Measurements from ENCODE around the gene ANKH. TPM values are rescaled to one million over a fixed set of nuclear protein-coding genes. Genes with fewer than 3 reads are reported as not detected.

The ANKH gene
- polyA plus RNA-seq, 1 donor from 2014 or later: 9.9 TPM

DNA sequence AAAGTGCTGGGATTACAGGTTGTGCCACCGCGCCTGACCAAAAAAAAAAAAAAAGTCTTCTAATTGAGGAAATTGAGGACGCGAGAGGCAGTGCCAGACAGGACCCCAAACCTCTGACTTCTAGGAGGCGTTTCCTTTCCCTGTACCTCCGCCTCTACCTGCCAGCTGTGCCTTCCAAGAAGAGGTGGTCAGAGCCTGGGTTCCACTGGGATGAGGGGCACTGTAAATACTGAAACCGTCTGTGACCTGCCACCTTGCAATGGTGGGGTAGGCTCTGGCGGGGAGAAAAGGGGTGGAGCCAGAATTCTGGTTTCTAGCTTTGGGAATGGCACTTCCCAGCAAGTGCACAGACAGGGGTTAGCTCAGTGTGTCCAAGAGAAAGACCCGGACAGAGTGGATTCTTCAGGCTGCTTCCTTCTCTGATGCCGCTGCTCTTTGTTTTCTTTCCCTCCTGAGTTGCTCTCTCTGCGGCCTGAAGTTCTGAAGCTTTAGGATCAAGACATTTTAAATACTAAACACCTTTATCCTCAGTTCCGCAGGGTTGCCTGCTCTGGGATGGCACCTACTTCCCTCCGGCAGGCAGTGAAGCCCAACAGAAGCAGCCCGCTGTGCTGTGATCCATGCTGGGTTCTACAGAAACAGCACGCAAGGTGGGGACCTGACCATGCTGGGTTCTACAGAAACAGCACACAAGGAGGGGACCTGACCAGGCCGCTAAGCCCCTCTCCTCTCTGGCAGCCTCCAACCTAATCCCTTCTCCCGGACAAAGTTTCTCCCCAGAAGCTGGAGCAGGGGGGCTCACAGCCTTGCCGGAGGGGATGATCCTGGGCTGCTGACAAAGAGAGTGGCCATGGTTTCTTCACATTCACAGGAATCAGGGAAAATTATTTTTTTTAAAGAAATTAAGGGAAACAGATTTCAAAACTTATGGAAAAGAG lies 141.9 kb downstream of the ANKH start:
- no peaks in the 10 kb centered on the region for H3K27me3 ChIP-seq (ENCODE audit: insufficient read depth, low read depth, low read length)
- no peak overlapping the region for H3K4me3 ChIP-seq (ENCODE audit: low read length)
- H3K36me3 ChIP-seq (ENCODE audit: insufficient read depth, low read length): no peaks in the 10 kb centered on the region
- H2AFZ ChIP-seq (ENCODE audit: low read depth, low read length): no peak overlapping the region
- no peak overlapping the region for H3K27ac ChIP-seq (ENCODE audit: low read length)
- H3K4me2 ChIP-seq (ENCODE audit: low read length): no peak overlapping the region
- H3F3A ChIP-seq (ENCODE audit: insufficient read depth, low read length, poor library complexity, severe bottlenecking): no peaks in the 10 kb centered on the region
- no peaks in the 10 kb centered on the region for H4K20me1 ChIP-seq (ENCODE audit: insufficient read depth)
- TF ChIP-seq RAD21 (conservative IDR thresholded peaks at IDR 0.05) (no peak), TAF1 (IDR thresholded peaks at IDR 0.05; ENCODE audit: low read depth) (no peak), SMC3 (conservative IDR thresholded peaks at IDR 0.05; ENCODE audit: poor library complexity) (no peak), POLR2AphosphoS5 (IDR thresholded peaks at IDR 0.05) (no peak), EZH2 (IDR thresholded peaks at IDR 0.05; ENCODE audit: borderline replicate concordance, insufficient read depth, low read length, poor library complexity, severe bottlenecking) (no peak), MXI1 (conservative IDR thresholded peaks at IDR 0.05; ENCODE audit: poor library complexity, severe bottlenecking) (no peak), EP300 (conservative IDR thresholded peaks at IDR 0.05; ENCODE audit: poor library complexity, severe bottlenecking) (no peak)
- TF ChIP-seq, protein P1, sequence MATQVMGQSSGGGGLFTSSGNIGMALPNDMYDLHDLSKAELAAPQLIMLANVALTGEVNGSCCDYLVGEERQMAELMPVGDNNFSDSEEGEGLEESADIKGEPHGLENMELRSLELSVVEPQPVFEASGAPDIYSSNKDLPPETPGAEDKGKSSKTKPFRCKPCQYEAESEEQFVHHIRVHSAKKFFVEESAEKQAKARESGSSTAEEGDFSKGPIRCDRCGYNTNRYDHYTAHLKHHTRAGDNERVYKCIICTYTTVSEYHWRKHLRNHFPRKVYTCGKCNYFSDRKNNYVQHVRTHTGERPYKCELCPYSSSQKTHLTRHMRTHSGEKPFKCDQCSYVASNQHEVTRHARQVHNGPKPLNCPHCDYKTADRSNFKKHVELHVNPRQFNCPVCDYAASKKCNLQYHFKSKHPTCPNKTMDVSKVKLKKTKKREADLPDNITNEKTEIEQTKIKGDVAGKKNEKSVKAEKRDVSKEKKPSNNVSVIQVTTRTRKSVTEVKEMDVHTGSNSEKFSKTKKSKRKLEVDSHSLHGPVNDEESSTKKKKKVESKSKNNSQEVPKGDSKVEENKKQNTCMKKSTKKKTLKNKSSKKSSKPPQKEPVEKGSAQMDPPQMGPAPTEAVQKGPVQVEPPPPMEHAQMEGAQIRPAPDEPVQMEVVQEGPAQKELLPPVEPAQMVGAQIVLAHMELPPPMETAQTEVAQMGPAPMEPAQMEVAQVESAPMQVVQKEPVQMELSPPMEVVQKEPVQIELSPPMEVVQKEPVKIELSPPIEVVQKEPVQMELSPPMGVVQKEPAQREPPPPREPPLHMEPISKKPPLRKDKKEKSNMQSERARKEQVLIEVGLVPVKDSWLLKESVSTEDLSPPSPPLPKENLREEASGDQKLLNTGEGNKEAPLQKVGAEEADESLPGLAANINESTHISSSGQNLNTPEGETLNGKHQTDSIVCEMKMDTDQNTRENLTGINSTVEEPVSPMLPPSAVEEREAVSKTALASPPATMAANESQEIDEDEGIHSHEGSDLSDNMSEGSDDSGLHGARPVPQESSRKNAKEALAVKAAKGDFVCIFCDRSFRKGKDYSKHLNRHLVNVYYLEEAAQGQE (IDR thresholded peaks at IDR 0.05; ENCODE audit: borderline replicate concordance): no peak
- TF ChIP-seq, protein P2, sequence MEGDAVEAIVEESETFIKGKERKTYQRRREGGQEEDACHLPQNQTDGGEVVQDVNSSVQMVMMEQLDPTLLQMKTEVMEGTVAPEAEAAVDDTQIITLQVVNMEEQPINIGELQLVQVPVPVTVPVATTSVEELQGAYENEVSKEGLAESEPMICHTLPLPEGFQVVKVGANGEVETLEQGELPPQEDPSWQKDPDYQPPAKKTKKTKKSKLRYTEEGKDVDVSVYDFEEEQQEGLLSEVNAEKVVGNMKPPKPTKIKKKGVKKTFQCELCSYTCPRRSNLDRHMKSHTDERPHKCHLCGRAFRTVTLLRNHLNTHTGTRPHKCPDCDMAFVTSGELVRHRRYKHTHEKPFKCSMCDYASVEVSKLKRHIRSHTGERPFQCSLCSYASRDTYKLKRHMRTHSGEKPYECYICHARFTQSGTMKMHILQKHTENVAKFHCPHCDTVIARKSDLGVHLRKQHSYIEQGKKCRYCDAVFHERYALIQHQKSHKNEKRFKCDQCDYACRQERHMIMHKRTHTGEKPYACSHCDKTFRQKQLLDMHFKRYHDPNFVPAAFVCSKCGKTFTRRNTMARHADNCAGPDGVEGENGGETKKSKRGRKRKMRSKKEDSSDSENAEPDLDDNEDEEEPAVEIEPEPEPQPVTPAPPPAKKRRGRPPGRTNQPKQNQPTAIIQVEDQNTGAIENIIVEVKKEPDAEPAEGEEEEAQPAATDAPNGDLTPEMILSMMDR (IDR thresholded peaks at IDR 0.05; ENCODE audit: poor library complexity, severe bottlenecking): no peak
- no peaks in the 10 kb centered on the region for H3K79me2 ChIP-seq (replicated peaks; ENCODE audit: insufficient read depth, low read length)
- no peaks in the 10 kb centered on the region for H3K9me2 ChIP-seq (ENCODE audit: insufficient read depth, low read length)
- no peak overlapping the region for H3K9ac ChIP-seq (ENCODE audit: low read length)
- H3K9me3 ChIP-seq (ENCODE audit: low read length): no peaks in the 10 kb centered on the region

DNA sequence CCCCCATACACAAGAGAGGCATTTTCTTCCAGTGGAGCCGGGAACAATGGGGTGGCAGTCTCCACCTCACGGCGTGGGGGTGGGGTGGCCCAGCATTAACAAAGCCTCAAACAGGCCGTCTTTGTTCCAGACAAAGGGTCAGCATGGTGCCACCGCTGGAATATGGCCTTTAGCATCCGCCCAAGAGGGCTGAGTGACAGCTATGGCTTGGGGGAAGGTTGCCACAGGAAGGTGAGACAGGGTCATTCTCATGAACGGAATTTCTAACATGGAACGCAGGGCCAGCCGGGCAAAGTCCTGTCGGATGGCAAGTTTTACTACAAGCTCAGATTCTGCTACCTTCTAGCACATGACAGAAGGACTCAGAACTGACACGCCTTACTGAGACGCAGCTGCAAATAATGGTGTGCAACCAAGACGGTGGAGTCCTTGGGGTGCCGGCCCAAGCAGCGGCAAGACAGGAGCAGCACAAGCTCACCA lies 143.1 kb downstream of the ANKH start:
- Histone ChIP-seq H3K9me3 (ENCODE audit: low read length) (no peaks in the 10 kb centered on the region), H3K4me3 (ENCODE audit: low read length) (no peak overlapping the region), H3K9me2 (ENCODE audit: insufficient read depth, low read length) (no peaks in the 10 kb centered on the region), H3K4me2 (ENCODE audit: low read length) (no peak overlapping the region), H3K27ac (ENCODE audit: low read length) (no peak overlapping the region), H2AFZ (ENCODE audit: low read depth, low read length) (no peak overlapping the region), H3F3A (ENCODE audit: insufficient read depth, low read length, poor library complexity, severe bottlenecking) (no peaks in the 10 kb centered on the region), H3K79me2 (replicated peaks; ENCODE audit: insufficient read depth, low read length) (no peaks in the 10 kb centered on the region), H4K20me1 (ENCODE audit: insufficient read depth) (no peaks in the 10 kb centered on the region), H3K9ac (ENCODE audit: low read length) (no peak overlapping the region), H3K36me3 (ENCODE audit: insufficient read depth, low read length) (no peaks in the 10 kb centered on the region), H3K27me3 (ENCODE audit: insufficient read depth, low read depth, low read length) (no peaks in the 10 kb centered on the region)
- TF ChIP-seq EP300 (conservative IDR thresholded peaks at IDR 0.05; ENCODE audit: poor library complexity, severe bottlenecking): no peak
- no peak for TF ChIP-seq MXI1 (conservative IDR thresholded peaks at IDR 0.05; ENCODE audit: poor library complexity, severe bottlenecking)
- TF ChIP-seq, protein P2 (IDR thresholded peaks at IDR 0.05; ENCODE audit: poor library complexity, severe bottlenecking): no peak
- TF ChIP-seq EZH2 (IDR thresholded peaks at IDR 0.05; ENCODE audit: borderline replicate concordance, insufficient read depth, low read length, poor library complexity, severe bottlenecking): no peak

Measured in neural cell (in vitro differentiated cells).